PFSK-1 (cell line): Measurements from ENCODE around the gene SFRP5.

Source experiments
- FOXP2 ChIP-seq: optimal IDR thresholded peaks from 2 replicates; pipeline ENCODE3; 2011; ENCODE audit warnings: borderline replicate concordance, control low read depth, inconsistent platforms; ENCODE audit not compliant: insufficient read depth; ENCODE audit errors: extremely low read length, extremely low read depth
- POLR2AphosphoS5 ChIP-seq: IDR thresholded peaks from 2 replicates; pipeline ENCODE4 v1.6.1; 2012; ENCODE audit warnings: low read depth, mild to moderate bottlenecking, control low read depth, low read length, moderate library complexity
- REST ChIP-seq, 2 experiments: IDR thresholded peaks; 2 replicates each; pipeline versions ENCODE4 v1.6.1 to v1.8.0; 2011 to 2012; ENCODE audit warnings: low read depth in 2 of 2, low read length in 2 of 2, control low read depth in 1 of 2, inconsistent platforms in 1 of 2, mild to moderate bottlenecking in 1 of 2, moderate library complexity in 1 of 2; ENCODE audit not compliant: insufficient read depth in 1 of 2
- SIN3A ChIP-seq: IDR thresholded peaks from 2 replicates; pipeline ENCODE4 v1.6.1; 2012; ENCODE audit warnings: mild to moderate bottlenecking, low read length, moderate library complexity, borderline replicate concordance; ENCODE audit not compliant: insufficient read depth
- TAF1 ChIP-seq: IDR thresholded peaks from 2 replicates; pipeline ENCODE4 v1.6.1; 2012; ENCODE audit warnings: low read length, control low read depth, borderline replicate concordance; ENCODE audit not compliant: insufficient read depth

GRCh38 chr10:97761331-97761865 lies 10.4 kb downstream of the SFRP5 start:
- TF ChIP-seq TAF1 (no peak), REST (IDR thresholded peaks at IDR 0.05; ENCODE audit: insufficient read depth in 1 of 2, low read depth in 2 of 2, low read length in 2 of 2) (no peak), POLR2AphosphoS5 (no peak), SIN3A (no peak), FOXP2 (no peak)
